Mammary epithelial cell (primary cell): ENCODE data around the gene STAC2.

Experiments
- EZH2 ChIP-seq: IDR thresholded peaks from 2 replicates; pipeline ENCODE4 v1.6.1; 2012; ENCODE audit warnings: low read length, inconsistent platforms, borderline replicate concordance
- TF ChIP-seq, protein P1 (sequence below), 2 donors: IDR thresholded peaks in 1 of 2; conservative IDR thresholded peaks in 1 of 2; 2 replicates each; pipeline ENCODE4 v1.5.1; 2011 to 2012; ENCODE audit warnings: inconsistent platforms in 2 of 2, low read length in 2 of 2, mild to moderate bottlenecking in 2 of 2, control low read depth in 1 of 2, low read depth in 1 of 2; ENCODE audit not compliant: insufficient read depth in 1 of 2; ENCODE audit errors: extremely low read depth in 1 of 2

DNA sequence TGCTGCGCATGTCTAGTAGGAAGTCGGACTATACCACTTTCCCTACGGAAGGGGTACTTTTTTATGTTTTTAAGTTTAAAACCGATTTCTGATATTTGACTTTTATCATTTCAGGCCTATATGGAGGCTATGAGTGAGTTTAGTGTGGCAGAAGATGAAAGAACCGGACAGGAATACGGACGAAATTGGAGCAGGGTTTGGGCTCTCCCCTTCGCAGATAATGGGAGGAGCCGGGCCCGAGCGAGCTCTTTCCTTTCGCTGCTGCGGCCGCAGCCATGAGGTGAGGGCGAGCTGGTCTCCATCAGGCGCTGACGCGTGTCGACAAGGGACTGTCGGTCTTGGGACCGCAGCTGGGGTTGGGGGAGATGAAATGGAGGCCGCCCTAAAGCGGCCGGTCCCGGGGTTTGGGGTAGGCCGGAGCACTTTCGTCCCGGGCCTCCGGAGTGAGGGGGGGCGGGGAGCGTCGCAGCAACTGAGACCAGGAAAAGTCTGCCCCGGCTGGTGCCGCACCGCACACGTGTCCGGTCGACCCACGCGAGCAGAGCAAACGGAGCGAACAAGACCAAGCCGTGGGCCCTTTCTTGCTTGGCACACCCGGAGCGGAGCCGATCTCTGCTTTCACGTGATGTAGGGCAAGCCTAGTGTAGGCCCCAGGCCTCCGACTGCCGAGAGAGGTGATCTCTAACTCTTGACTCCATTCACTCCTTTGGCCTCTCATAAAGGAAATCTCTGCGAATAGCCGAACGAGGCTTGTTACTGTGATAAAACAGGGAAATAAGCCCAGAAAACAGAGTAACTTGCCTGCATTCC is 25.5 kb downstream of the STAC2 start, which contains the start of gene RPL19:
- TF ChIP-seq, protein P1, sequence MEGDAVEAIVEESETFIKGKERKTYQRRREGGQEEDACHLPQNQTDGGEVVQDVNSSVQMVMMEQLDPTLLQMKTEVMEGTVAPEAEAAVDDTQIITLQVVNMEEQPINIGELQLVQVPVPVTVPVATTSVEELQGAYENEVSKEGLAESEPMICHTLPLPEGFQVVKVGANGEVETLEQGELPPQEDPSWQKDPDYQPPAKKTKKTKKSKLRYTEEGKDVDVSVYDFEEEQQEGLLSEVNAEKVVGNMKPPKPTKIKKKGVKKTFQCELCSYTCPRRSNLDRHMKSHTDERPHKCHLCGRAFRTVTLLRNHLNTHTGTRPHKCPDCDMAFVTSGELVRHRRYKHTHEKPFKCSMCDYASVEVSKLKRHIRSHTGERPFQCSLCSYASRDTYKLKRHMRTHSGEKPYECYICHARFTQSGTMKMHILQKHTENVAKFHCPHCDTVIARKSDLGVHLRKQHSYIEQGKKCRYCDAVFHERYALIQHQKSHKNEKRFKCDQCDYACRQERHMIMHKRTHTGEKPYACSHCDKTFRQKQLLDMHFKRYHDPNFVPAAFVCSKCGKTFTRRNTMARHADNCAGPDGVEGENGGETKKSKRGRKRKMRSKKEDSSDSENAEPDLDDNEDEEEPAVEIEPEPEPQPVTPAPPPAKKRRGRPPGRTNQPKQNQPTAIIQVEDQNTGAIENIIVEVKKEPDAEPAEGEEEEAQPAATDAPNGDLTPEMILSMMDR (conservative IDR thresholded peaks at IDR 0.05 in 1 of 2, IDR thresholded peaks at IDR 0.05 in 1 of 2; ENCODE audit: extremely low read depth in 1 of 2, insufficient read depth in 1 of 2, low read depth in 1 of 2, low read length in 2 of 2) = no peak
- no peak for TF ChIP-seq EZH2
